GM11168 (cell line): ENCODE results near the gene FGF12.
"Not testable (repeated sequence)": the region's sequence is repeated elsewhere in the genome, so short reads cannot be mapped to it uniquely, and the experiment has no call there.

Source experiments
- in situ Hi-C: fragments of 300-500 bp; cut with MboI; formaldehyde crosslinking; loops from one replicate; pipeline ENCODE4 v1.12.0; 2022; ENCODE audit warnings: low sequenced_read_pairs; ENCODE audit not compliant: unreplicated experiment

Gene FGF12

GRCh38 chr3:192608726-192609600, 118.4 kb downstream of the FGF12 start:
- in situ Hi-C loops, result no loop called here

GRCh38 chr3:192607798-192608197, 119.5 kb downstream of the FGF12 start:
- in situ Hi-C loops, result no loop called here

GRCh38 chr3:192597913-192598312, 129.4 kb downstream of the FGF12 start:
- in situ Hi-C loops, result no loop called here

GRCh38 chr3:192597506-192597905, 129.8 kb downstream of the FGF12 start:
- in situ Hi-C loops, result no loop called here

GRCh38 chr3:192578729-192579128, 148.6 kb downstream of the FGF12 start:
- in situ Hi-C loops, result no loop called here

- in situ Hi-C loops, result no loop called here
Observed at GRCh38 chr3:192577811-192578210, 149.5 kb downstream of the FGF12 start.

- in situ Hi-C loops, result no loop called here
Observed at GRCh38 chr3:192577271-192577670, 150.1 kb downstream of the FGF12 start.

- in situ Hi-C loops, result not testable (repeated sequence)
Observed at GRCh38 chr3:192576704-192577103, 150.6 kb downstream of the FGF12 start.

GRCh38 chr3:192575879-192576506, 151.3 kb downstream of the FGF12 start:
- in situ Hi-C loops, result no loop called here

GRCh38 chr3:192573240-192573639, 154.1 kb downstream of the FGF12 start:
- in situ Hi-C loops, result no loop called here

GRCh38 chr3:192570821-192571791, 156.2 kb downstream of the FGF12 start:
- in situ Hi-C loops, result no loop called here

- in situ Hi-C loops, result no loop called here
Observed at GRCh38 chr3:192570315-192570714, 157.0 kb downstream of the FGF12 start.

- in situ Hi-C loops, result loop anchor here (10.0 kb wide), 1 partner anchor 228 kb away; no protein-coding TSS in a partner anchor
Observed at GRCh38 chr3:192566706-192567290, 160.5 kb downstream of the FGF12 start.

- in situ Hi-C loops, result loop anchor here (10.0 kb wide), 1 partner anchor 230 kb away; no protein-coding TSS in a partner anchor
Observed at GRCh38 chr3:192564611-192565010, 162.7 kb downstream of the FGF12 start.

GRCh38 chr3:192563417-192563816, 163.9 kb downstream of the FGF12 start:
- in situ Hi-C loops, result loop anchor here (10.0 kb wide), 1 partner anchor 231 kb away; no protein-coding TSS in a partner anchor

- in situ Hi-C loops, result no loop called here
Observed at GRCh38 chr3:192553707-192554106, 173.6 kb downstream of the FGF12 start.

- in situ Hi-C loops, result no loop called here
Observed at GRCh38 chr3:192550356-192550755, 177.0 kb downstream of the FGF12 start.

GRCh38 chr3:192545333-192545732, 182.0 kb downstream of the FGF12 start:
- in situ Hi-C loops, result no loop called here

GRCh38 chr3:192543163-192543562, 184.2 kb downstream of the FGF12 start:
- in situ Hi-C loops, result no loop called here

- in situ Hi-C loops, result no loop called here
Observed at GRCh38 chr3:192516820-192517219, 210.5 kb downstream of the FGF12 start.
